SK-N-SH treated with all-trans-retinoic acid at 6 μM for 48 hours (cell line): Measurements from ENCODE around the gene RPS14.

Source experiments
- ATAC-seq: fragments of 200-7000 bp; cut with Tn5 transposase; 3 replicates; pipeline ENCODE4 v1.9.1; 2020; ENCODE audit warnings: mild to moderate bottlenecking, moderate library complexity
- ARNTL ChIP-seq: fragments of 450-650 bp; formaldehyde crosslinking; IDR thresholded peaks from 2 replicates; pipeline ENCODE4 v1.5.0; 2020; ENCODE audit warnings: low read depth, mild to moderate bottlenecking, moderate library complexity, borderline replicate concordance
- BACH2 ChIP-seq: fragments of 250-450 bp; sonication (Bioruptor Pico); IDR thresholded peaks from 2 replicates; pipeline ENCODE4 v1.9.0; 2021; ENCODE audit warnings: mild to moderate bottlenecking, borderline replicate concordance
- GLIS3 ChIP-seq: fragments of 250-450 bp; sonication (Bioruptor Pico); IDR thresholded peaks from 2 replicates; pipeline ENCODE4 v1.5.0; 2020; ENCODE audit warnings: mild to moderate bottlenecking, moderate library complexity
- ISL1 ChIP-seq: fragments of 250-450 bp; sonication (Bioruptor Pico); IDR thresholded peaks from 2 replicates; pipeline ENCODE4 v2.1.2; 2022; ENCODE audit warnings: mild to moderate bottlenecking, moderate library complexity
- PPARA ChIP-seq: fragments of 250-450 bp; sonication (Bioruptor Pico); IDR thresholded peaks from 2 replicates; pipeline ENCODE4 v1.5.0; 2020; ENCODE audit warnings: mild to moderate bottlenecking, borderline replicate concordance
- ZNF70 ChIP-seq: fragments of 450-650 bp; formaldehyde crosslinking; IDR thresholded peaks from 2 replicates; pipeline ENCODE4 v1.5.0; 2020; ENCODE audit warnings: mild to moderate bottlenecking, moderate library complexity
- ZNF8 ChIP-seq: fragments of 450-650 bp; formaldehyde crosslinking; IDR thresholded peaks from 2 replicates; pipeline ENCODE4 v1.5.0; 2020; ENCODE audit warnings: mild to moderate bottlenecking, moderate library complexity
- TF ChIP-seq, protein P1 (sequence below): fragments of 250-450 bp; sonication (Bioruptor Pico); IDR thresholded peaks from 2 replicates; pipeline ENCODE4 v1.5.1; 2020; ENCODE audit warnings: low read depth, mild to moderate bottlenecking, moderate library complexity

Gene RPS14

DNA sequence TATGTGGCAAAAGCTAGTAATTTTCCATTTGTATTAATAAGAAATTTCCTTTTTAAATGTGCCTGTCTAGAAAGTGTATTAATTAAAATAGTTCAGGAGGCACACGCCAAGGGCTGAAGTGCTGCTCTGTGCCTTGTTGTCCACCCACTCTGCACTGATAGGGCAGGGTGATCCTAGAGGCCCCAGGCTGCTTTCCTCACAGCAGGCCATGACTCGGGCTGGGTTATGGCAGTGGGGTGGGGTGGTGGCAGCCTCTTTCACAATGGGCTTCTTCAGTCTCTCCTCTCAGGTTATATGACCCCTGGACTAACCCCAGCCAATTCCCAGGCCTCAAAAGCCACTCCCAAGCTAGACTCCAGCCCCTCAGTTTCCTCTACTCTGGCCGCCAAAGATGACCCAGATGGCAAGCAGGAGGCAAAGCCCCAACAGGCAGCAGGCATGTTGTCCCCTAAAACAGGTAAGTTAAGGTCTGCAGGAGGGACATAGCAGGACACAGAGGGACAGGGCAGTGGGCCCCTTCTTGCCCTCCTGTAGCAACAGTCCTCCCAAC is 56.4 kb downstream of the RPS14 start:
- TF ChIP-seq, protein P1, sequence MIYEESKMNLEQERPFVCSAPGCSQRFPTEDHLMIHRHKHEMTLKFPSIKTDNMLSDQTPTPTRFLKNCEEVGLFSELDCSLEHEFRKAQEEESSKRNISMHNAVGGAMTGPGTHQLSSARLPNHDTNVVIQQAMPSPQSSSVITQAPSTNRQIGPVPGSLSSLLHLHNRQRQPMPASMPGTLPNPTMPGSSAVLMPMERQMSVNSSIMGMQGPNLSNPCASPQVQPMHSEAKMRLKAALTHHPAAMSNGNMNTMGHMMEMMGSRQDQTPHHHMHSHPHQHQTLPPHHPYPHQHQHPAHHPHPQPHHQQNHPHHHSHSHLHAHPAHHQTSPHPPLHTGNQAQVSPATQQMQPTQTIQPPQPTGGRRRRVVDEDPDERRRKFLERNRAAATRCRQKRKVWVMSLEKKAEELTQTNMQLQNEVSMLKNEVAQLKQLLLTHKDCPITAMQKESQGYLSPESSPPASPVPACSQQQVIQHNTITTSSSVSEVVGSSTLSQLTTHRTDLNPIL (CRISPR knock-in tag) = no peak
- TF ChIP-seq ZNF70 (CRISPR knock-in tag) (no peak), PPARA (CRISPR knock-in tag) (no peak)
- no peak for ATAC-seq

DNA sequence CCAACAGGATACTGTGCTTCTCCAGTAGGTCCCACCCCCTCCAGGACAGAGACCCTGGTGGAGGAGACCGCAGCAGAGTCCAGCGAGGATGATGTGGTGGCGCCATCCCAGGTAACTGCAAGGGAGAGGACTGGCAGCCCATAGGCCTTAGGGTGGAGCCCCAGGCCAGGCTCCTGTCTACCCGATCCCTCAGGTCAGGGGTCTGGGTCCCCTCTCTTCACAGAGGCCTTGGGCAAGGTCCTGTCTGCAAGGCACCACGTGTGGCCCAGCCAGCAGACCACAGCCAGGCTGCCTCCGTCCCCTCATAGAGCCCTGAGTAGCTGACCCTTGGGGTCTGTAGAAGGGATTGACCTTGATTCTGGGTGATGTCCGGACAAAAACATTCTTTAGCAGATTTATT is 56.9 kb downstream of the RPS14 start:
- ATAC-seq = no peak; the same call in 2 of the 3 replicates
- TF ChIP-seq ZNF70 (CRISPR knock-in tag) (no peak), ARNTL (CRISPR knock-in tag) (no peak), ZNF8 (CRISPR knock-in tag) (no peak), BACH2 (no peak), GLIS3 (no peak), ISL1 (CRISPR knock-in tag) (no peak), PPARA (CRISPR knock-in tag) (no peak)
- TF ChIP-seq, all 23 proteins: peak for 0
